ENCODE results near the gene CAVIN4.

Gene CAVIN4

GRCh38 chr9:100581081-100581480, 3.2 kb downstream of the CAVIN4 start:
- TF ChIP-seq ZNF70 (CRISPR knock-in tag; IDR thresholded peaks at IDR 0.05) = no peak
- TF ChIP-seq ZC3H10 (CRISPR knock-in tag; IDR thresholded peaks at IDR 0.05) = no peak
- no peak for TF ChIP-seq ZFP3 (CRISPR knock-in tag; IDR thresholded peaks at IDR 0.05)
- TF ChIP-seq, protein P1, sequence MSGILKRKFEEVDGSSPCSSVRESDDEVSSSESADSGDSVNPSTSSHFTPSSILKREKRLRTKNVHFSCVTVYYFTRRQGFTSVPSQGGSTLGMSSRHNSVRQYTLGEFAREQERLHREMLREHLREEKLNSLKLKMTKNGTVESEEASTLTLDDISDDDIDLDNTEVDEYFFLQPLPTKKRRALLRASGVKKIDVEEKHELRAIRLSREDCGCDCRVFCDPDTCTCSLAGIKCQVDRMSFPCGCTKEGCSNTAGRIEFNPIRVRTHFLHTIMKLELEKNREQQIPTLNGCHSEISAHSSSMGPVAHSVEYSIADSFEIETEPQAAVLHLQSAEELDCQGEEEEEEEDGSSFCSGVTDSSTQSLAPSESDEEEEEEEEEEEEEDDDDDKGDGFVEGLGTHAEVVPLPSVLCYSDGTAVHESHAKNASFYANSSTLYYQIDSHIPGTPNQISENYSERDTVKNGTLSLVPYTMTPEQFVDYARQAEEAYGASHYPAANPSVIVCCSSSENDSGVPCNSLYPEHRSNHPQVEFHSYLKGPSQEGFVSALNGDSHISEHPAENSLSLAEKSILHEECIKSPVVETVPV (CRISPR knock-in tag; IDR thresholded peaks at IDR 0.05) = no peak
- TF ChIP-seq PPARA (CRISPR knock-in tag; IDR thresholded peaks at IDR 0.05; ENCODE audit: borderline replicate concordance) = no peak
- no peak for TF ChIP-seq ARNTL (CRISPR knock-in tag; IDR thresholded peaks at IDR 0.05; ENCODE audit: borderline replicate concordance, low read depth)
- TF ChIP-seq BACH2 (CRISPR knock-in tag; IDR thresholded peaks at IDR 0.05; ENCODE audit: borderline replicate concordance) = no peak
- no peak for TF ChIP-seq ZFP30 (CRISPR knock-in tag; IDR thresholded peaks at IDR 0.05)
- TF ChIP-seq SNAI2 (CRISPR knock-in tag; IDR thresholded peaks at IDR 0.05) = no peak
- no peak for TF ChIP-seq RARB (CRISPR knock-in tag; IDR thresholded peaks at IDR 0.05)
- no peak for TF ChIP-seq PATZ1 (CRISPR knock-in tag; IDR thresholded peaks at IDR 0.05; ENCODE audit: borderline replicate concordance)
- no peak for TF ChIP-seq TSHZ2 (CRISPR knock-in tag; IDR thresholded peaks at IDR 0.05)
- TF ChIP-seq OSR1 (CRISPR knock-in tag; IDR thresholded peaks at IDR 0.05) = no peak
- TF ChIP-seq ESRRG (CRISPR knock-in tag; IDR thresholded peaks at IDR 0.05) = no peak
- no peak for ATAC-seq

GRCh38 chr9:100581661-100582060, 3.8 kb downstream of the CAVIN4 start:
- ATAC-seq = no peak
- TF ChIP-seq ZFP30 (CRISPR knock-in tag; IDR thresholded peaks at IDR 0.05) (no peak), TSHZ2 (CRISPR knock-in tag; IDR thresholded peaks at IDR 0.05) (no peak), ZNF565 (CRISPR knock-in tag; conservative IDR thresholded peaks at IDR 0.05; ENCODE audit: low read depth) (no peak), PATZ1 (CRISPR knock-in tag; IDR thresholded peaks at IDR 0.05; ENCODE audit: borderline replicate concordance) (no peak), ARNTL (CRISPR knock-in tag; IDR thresholded peaks at IDR 0.05; ENCODE audit: borderline replicate concordance, low read depth) (no peak), POU6F1 (CRISPR knock-in tag; IDR thresholded peaks at IDR 0.05; ENCODE audit: borderline replicate concordance, low read depth) (no peak), ZNF8 (CRISPR knock-in tag; IDR thresholded peaks at IDR 0.05) (no peak), RARB (CRISPR knock-in tag; IDR thresholded peaks at IDR 0.05) (no peak), BACH2 (CRISPR knock-in tag; IDR thresholded peaks at IDR 0.05; ENCODE audit: borderline replicate concordance) (no peak), TOX (CRISPR knock-in tag; IDR thresholded peaks at IDR 0.05; ENCODE audit: borderline replicate concordance) (no peak), GLIS3 (CRISPR knock-in tag; IDR thresholded peaks at IDR 0.05) (no peak), OSR1 (CRISPR knock-in tag; IDR thresholded peaks at IDR 0.05) (no peak), ZFP3 (CRISPR knock-in tag; IDR thresholded peaks at IDR 0.05) (no peak), ISL1 (CRISPR knock-in tag; IDR thresholded peaks at IDR 0.05) (no peak), ZNF70 (CRISPR knock-in tag; IDR thresholded peaks at IDR 0.05) (no peak), ESRRG (CRISPR knock-in tag; IDR thresholded peaks at IDR 0.05) (no peak), CREB5 (CRISPR knock-in tag; IDR thresholded peaks at IDR 0.05; ENCODE audit: low read depth) (no peak)
- TF ChIP-seq, protein P1 (CRISPR knock-in tag; IDR thresholded peaks at IDR 0.05) = no peak
